K562 (cell line): ENCODE measurements around the gene NPR1. TPM values are rescaled to one million over a fixed set of nuclear protein-coding genes. Genes with fewer than 3 reads are reported as not detected.

Source experiments
- ATAC-seq: fragments of 200-7000 bp; cut with Tn5 transposase; 3 replicates; pipeline ENCODE4 v1.9.1; 2020; ENCODE audit warnings: moderate library complexity
- BruUV-seq: library from RNA; stranded (reverse); fragments of 400-500 nt; replicated peaks from 2 replicates; lab custom pipeline; 2021; lab: Mats Ljungman, UMichigan
- CTCF ChIA-PET: fragments of 300-600 bp; formaldehyde crosslinking; extraction: SDS; loops from one replicate; lab custom pipeline; 2021; ENCODE audit warnings: low intra/inter-chr PET ratio; lab: Yijun Ruan, JAX
- POLR2A ChIA-PET: fragments of 300-600, 350-650 bp; sonication (Branson Sonifier 250); formaldehyde crosslinking; extraction: SDS; loops from one replicate; lab custom pipeline; 2021; ENCODE audit warnings: antibody characterized with exemption, inconsistent platforms; lab: Yijun Ruan, JAX
- DNase-seq, 4 experiments: peaks; one replicate each; pipeline versions ENCODE4 v3.0.0 to v3.0.0-alpha.2; 2011 to 2018; ENCODE audit warnings: low spot score in 3 of 4, mixed read lengths in 3 of 4; ENCODE audit errors: extremely low read depth in 1 of 4
- FAIRE-seq: peaks from 2 replicates; lab custom pipeline; 2011; peaks lifted over from hg19 to GRCh38; lab: Jason Lieb, UNC
- H2AFZ ChIP-seq: 2 replicates; pipeline ENCODE4 v1.6.0; 2011; ENCODE audit warnings: low read depth, low read length, control low read depth, inconsistent platforms
- H3K27ac ChIP-seq: fragments of 200-600 bp; 3 replicates; pipeline ENCODE4 v1.8.0; 2011; ENCODE audit warnings: low read depth, mild to moderate bottlenecking, control low read depth, inconsistent platforms, low read length, moderate library complexity, mixed read lengths; ENCODE audit errors: extremely low read depth
- H3K27me3 ChIP-seq, 2 experiments: fragments of 300-600 bp in 1 of 2; 2 replicates in 1 of 2; 3 replicates in 1 of 2; pipeline versions ENCODE4 v1.6.0 to v1.8.0; 2011; ENCODE audit warnings: inconsistent platforms in 2 of 2, low read length in 2 of 2, mild to moderate bottlenecking in 1 of 2, mixed read lengths in 1 of 2, moderate library complexity in 1 of 2; ENCODE audit not compliant: control insufficient read depth in 2 of 2, insufficient read depth in 2 of 2
- H3K36me3 ChIP-seq: fragments of 300-600 bp; 3 replicates; pipeline ENCODE4 v1.8.0; 2011; ENCODE audit warnings: mild to moderate bottlenecking, low read length, inconsistent platforms; ENCODE audit not compliant: control insufficient read depth, insufficient read depth
- H3K4me1 ChIP-seq, 2 experiments: fragments of 200-600 bp in 1 of 2; replicated peaks in 1 of 2; 2 replicates in 1 of 2; 3 replicates in 1 of 2; pipeline versions ENCODE4 v1.5.1 to v1.8.0; 2011; ENCODE audit warnings: inconsistent platforms in 2 of 2, low read length in 2 of 2, mild to moderate bottlenecking in 1 of 2, mixed read lengths in 1 of 2, moderate library complexity in 1 of 2; ENCODE audit not compliant: control insufficient read depth in 2 of 2, insufficient read depth in 2 of 2
- H3K4me2 ChIP-seq: 2 replicates; pipeline ENCODE4 v1.6.1; 2011; ENCODE audit warnings: low read length, control low read depth, inconsistent platforms, mixed read lengths; ENCODE audit not compliant: insufficient read depth
- H3K4me3 ChIP-seq: fragments of 200-600 bp; sonication (generic), shearing (Covaris generic); 2 replicates; pipeline ENCODE4 v1.5.1; 2016; ENCODE audit warnings: control low read depth, inconsistent platforms
- H3K79me2 ChIP-seq: fragments of 200-600 bp; 3 replicates; pipeline ENCODE4 v1.8.0; 2011; ENCODE audit warnings: low read length, inconsistent platforms; ENCODE audit not compliant: control insufficient read depth, insufficient read depth
- H3K9ac ChIP-seq, 2 experiments: 2 replicates each; pipeline versions ENCODE4 v1.6.0 to v1.6.1; 2011; ENCODE audit warnings: low read depth in 2 of 2, low read length in 2 of 2, control low read depth in 1 of 2, inconsistent platforms in 1 of 2, mild to moderate bottlenecking in 1 of 2, mixed read lengths in 1 of 2; ENCODE audit not compliant: insufficient read depth in 1 of 2
- H3K9me1 ChIP-seq: one replicate; pipeline ENCODE4 v1.6.0; 2011; ENCODE audit warnings: inconsistent platforms, mild to moderate bottlenecking, low read length, moderate library complexity; ENCODE audit not compliant: control insufficient read depth, insufficient read depth
- H3K9me3 ChIP-seq: replicated peaks from 2 replicates; pipeline ENCODE4 v1.5.1; 2011; ENCODE audit warnings: low read depth, low read length, inconsistent platforms; ENCODE audit not compliant: control insufficient read depth, insufficient read depth
- H4K20me1 ChIP-seq: replicated peaks from 2 replicates; pipeline ENCODE4 v1.6.1; 2011; ENCODE audit warnings: low read length, inconsistent platforms, mixed read lengths; ENCODE audit not compliant: control insufficient read depth, insufficient read depth
- MAFG ChIP-seq: fragments of 450-650 bp; conservative IDR thresholded peaks from 2 replicates; pipeline ENCODE4 v1.6.1; 2016; ENCODE audit warnings: missing genetic modification characterization, missing compliant biosample characterization
- SMARCC2 ChIP-seq: fragments of 450-650 bp; IDR thresholded peaks from 2 replicates; pipeline ENCODE4 v1.6.1; 2017; ENCODE audit warnings: antibody characterized with exemption, moderate library complexity, mild to moderate bottlenecking, low read depth
- TSC22D4 ChIP-seq: fragments of 450-650 bp; IDR thresholded peaks from 2 replicates; pipeline ENCODE4 v1.6.1; 2016; ENCODE audit warnings: missing genetic modification characterization, missing biosample characterization, control low read depth
- ZC3H8 ChIP-seq: fragments of 450-650 bp; IDR thresholded peaks from 2 replicates; pipeline ENCODE4 v1.6.1; 2017
- ZKSCAN1 ChIP-seq: fragments of 150-350 bp; IDR thresholded peaks from 2 replicates; pipeline ENCODE4 v1.6.1; 2016; ENCODE audit warnings: low read depth, low read length
- ZNF584 ChIP-seq: fragments of 200-800 bp; sonication (Bioruptor generic); IDR thresholded peaks from 2 replicates; pipeline ENCODE4 v1.6.1; 2016; ENCODE audit warnings: low read depth, mild to moderate bottlenecking, missing genetic modification characterization, missing compliant biosample characterization
- ZNF707 ChIP-seq: fragments of 250-450 bp; sonication (Bioruptor Pico); conservative IDR thresholded peaks from 2 replicates; pipeline ENCODE4 v1.8.0; 2022; ENCODE audit warnings: inconsistent platforms, mild to moderate bottlenecking, moderate library complexity
- WGBS: fragments of 100-300 bp; shearing (Covaris generic); methylation state at CpG from one replicate; pipeline ENCODE4 v1.1.6; 2016; ENCODE audit warnings: low coverage, mixed read lengths; ENCODE audit not compliant: insufficient coverage; ENCODE audit errors: missing lambda C conversion rate; 5-methylcytosine and 5-hydroxymethylcytosine counted together
- in situ Hi-C: fragments of 300-500 bp; cut with MboI; formaldehyde crosslinking; loops from 4 replicates; pipeline ENCODE4 v1.15.0; 2018; ENCODE audit warnings: inconsistent platforms, mixed read lengths
- intact Hi-C: fragments of 100-400 bp; cut with micrococcal nuclease; formaldehyde crosslinking; loops from 2 replicates; pipeline ENCODE4 v1.14.2; 2022
- polyA plus RNA-seq, 8 experiments: library from polyadenylated mRNA; depleted of rRNA in 4 of 8; stranded (reverse) in 5 of 8; unstranded in 3 of 8; fragments of >200 nt; fragmentation: Nextera tagmentation in 2 of 8; fragmentation: Illumina TruSeq in 1 of 8; extraction: Ambion mirVana in 2 of 8; extraction: Trizol in 1 of 8; gene quantifications; 2 replicates each; pipeline versions ENCODE4 v1.2.1 to v1.2.3, GENCODE V29; 2011 to 2014; ENCODE audit warnings: inconsistent platforms in 1 of 8, missing spikeins in 1 of 8
- total RNA-seq, 7 experiments: library from RNA; depleted of rRNA in 6 of 7; stranded (reverse); fragments of >200 nt in 6 of 7; fragmentation: Illumina TruSeq in 2 of 7; extraction: Trizol in 2 of 7; gene quantifications; 2 replicates each; pipeline versions ENCODE4 v1.2.1 to v1.2.3, GENCODE V29; 2011 to 2021; ENCODE audit warnings: low replicate concordance in 1 of 7
- TF ChIP-seq, protein P1 (sequence below), 2 experiments: fragments of 150-350 bp in 1 of 2; IDR thresholded peaks; 2 replicates each; pipeline ENCODE4 v1.6.1; 2012 to 2016; ENCODE audit warnings: low read depth in 2 of 2, low read length in 2 of 2, mild to moderate bottlenecking in 1 of 2, moderate library complexity in 1 of 2
- TF ChIP-seq, protein P2 (sequence below): fragments of 450-650 bp; IDR thresholded peaks from 2 replicates; pipeline ENCODE4 v1.6.1; 2018; ENCODE audit not compliant: partially characterized antibody
- TF ChIP-seq, protein P3 (sequence below): fragments of 450-650 bp; IDR thresholded peaks from 2 replicates; pipeline ENCODE4 v1.6.1; 2016; ENCODE audit warnings: borderline replicate concordance

The NPR1 gene
- total and polyA plus RNA-seq, 9 of the 15 experiments (the other 6 are each of a cell fraction or from before 2014, with no cell fraction given), result 0.05 to 0.16 (median 0.06) TPM; not detected in 6

DNA sequence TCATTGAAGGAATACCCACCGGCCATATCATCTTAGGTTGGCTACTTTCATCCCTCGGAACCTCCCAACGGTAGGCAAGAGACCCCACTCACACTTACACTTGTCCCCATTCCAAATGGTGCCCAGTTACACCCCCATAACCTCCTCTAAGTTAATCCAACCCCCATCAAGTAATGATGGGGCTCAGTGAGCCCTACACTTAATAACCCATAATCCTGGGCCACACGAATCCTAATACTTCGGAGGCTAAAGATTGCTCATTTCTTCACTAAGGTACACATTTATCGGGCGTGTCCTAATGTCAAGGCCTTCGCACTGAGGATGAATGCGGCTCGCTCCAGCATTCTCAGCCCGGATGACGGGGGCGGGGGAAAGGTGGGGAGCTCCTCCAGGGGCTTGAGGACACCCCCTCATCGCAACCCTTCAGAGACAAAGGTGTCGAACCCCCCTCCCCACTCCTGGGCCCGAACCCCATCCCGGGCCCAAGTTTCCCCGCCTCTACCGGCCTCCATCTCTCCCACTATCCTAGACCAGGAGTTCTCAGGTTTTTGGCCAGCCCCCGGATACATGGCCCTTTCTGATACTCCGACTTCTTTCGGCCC is 8.1 kb upstream of the NPR1 start:
- Histone ChIP-seq H3K9me3 (no peaks in the 10 kb centered on the region), H3K27ac (peak overlapping the region; percentile 92), H3K27me3 (no peaks in the 10 kb centered on the region), H3K4me2 (peak overlapping the region; percentile 98), H3K9me1 (no peaks in the 10 kb centered on the region), H3K36me3 (peaks cover 51% of the 10 kb centered on the region), H2AFZ (peak overlapping the region; percentile 63), H4K20me1 (no peaks in the 10 kb centered on the region), H3K4me1 (peaks cover 0 to 4% of the 10 kb centered on the region in 2 experiments; a peak in 3 of 5 replicates), H3K9ac (peak overlapping the region; percentile 96 to 98), H3K4me3 (peak overlapping the region; percentile 94), H3K79me2 (peaks cover 37% of the 10 kb centered on the region)
- in situ Hi-C loops (loop anchor here (5.0 kb wide), 1 partner anchor 107 kb away; the partner anchor contains the start of gene SLC27A3), intact Hi-C loops (loop anchor here (5.0 kb wide), 2 partner anchors 158 to 317 kb away; partner anchors contain the start of gene RAB13)
- WGBS, result 2% methylated on average over 18 of the region's 22 CpGs
- DNase-seq (peak in 2 of 4 experiments; percentile 68 to 73), FAIRE-seq (no peak), ATAC-seq (peak; percentile 1)
- BruUV-seq, result TSS peak; percentile 81
- POLR2A ChIA-PET, result interaction anchor here (0.7 to 4.8 kb wide), 3 partner anchors 8 to 11 kb away, joined by 3 to 26 read pairs (median 6); partner anchors contain the start of gene SNAPIN
- CTCF ChIA-PET, result no interaction called here
- TF ChIP-seq ZC3H8 (no peak), TSC22D4 (tag) (no peak), ZKSCAN1 (no peak), ZNF707 (CRISPR knock-in tag) (no peak), ZNF584 (CRISPR knock-in tag) (no peak), MAFG (tag) (no peak), SMARCC2 (no peak)
- TF ChIP-seq, protein P1, sequence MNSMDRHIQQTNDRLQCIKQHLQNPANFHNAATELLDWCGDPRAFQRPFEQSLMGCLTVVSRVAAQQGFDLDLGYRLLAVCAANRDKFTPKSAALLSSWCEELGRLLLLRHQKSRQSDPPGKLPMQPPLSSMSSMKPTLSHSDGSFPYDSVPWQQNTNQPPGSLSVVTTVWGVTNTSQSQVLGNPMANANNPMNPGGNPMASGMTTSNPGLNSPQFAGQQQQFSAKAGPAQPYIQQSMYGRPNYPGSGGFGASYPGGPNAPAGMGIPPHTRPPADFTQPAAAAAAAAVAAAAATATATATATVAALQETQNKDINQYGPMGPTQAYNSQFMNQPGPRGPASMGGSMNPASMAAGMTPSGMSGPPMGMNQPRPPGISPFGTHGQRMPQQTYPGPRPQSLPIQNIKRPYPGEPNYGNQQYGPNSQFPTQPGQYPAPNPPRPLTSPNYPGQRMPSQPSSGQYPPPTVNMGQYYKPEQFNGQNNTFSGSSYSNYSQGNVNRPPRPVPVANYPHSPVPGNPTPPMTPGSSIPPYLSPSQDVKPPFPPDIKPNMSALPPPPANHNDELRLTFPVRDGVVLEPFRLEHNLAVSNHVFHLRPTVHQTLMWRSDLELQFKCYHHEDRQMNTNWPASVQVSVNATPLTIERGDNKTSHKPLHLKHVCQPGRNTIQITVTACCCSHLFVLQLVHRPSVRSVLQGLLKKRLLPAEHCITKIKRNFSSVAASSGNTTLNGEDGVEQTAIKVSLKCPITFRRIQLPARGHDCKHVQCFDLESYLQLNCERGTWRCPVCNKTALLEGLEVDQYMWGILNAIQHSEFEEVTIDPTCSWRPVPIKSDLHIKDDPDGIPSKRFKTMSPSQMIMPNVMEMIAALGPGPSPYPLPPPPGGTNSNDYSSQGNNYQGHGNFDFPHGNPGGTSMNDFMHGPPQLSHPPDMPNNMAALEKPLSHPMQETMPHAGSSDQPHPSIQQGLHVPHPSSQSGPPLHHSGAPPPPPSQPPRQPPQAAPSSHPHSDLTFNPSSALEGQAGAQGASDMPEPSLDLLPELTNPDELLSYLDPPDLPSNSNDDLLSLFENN (IDR thresholded peaks at IDR 0.05; ENCODE audit: low read depth in 2 of 2, low read length in 2 of 2), result no peak
- TF ChIP-seq, protein P2, sequence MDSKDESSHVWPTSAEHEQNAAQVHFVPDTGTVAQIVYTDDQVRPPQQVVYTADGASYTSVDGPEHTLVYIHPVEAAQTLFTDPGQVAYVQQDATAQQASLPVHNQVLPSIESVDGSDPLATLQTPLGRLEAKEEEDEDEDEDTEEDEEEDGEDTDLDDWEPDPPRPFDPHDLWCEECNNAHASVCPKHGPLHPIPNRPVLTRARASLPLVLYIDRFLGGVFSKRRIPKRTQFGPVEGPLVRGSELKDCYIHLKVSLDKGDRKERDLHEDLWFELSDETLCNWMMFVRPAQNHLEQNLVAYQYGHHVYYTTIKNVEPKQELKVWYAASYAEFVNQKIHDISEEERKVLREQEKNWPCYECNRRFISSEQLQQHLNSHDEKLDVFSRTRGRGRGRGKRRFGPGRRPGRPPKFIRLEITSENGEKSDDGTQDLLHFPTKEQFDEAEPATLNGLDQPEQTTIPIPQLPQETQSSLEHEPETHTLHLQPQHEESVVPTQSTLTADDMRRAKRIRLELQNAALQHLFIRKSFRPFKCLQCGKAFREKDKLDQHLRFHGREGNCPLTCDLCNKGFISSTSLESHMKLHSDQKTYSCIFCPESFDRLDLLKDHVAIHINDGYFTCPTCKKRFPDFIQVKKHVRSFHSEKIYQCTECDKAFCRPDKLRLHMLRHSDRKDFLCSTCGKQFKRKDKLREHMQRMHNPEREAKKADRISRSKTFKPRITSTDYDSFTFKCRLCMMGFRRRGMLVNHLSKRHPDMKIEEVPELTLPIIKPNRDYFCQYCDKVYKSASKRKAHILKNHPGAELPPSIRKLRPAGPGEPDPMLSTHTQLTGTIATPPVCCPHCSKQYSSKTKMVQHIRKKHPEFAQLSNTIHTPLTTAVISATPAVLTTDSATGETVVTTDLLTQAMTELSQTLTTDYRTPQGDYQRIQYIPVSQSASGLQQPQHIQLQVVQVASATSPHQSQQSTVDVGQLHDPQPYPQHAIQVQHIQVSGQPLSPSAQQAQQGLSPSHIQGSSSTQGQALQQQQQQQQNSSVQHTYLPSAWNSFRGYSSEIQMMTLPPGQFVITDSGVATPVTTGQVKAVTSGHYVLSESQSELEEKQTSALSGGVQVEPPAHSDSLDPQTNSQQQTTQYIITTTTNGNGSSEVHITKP, result no peak
- TF ChIP-seq, protein P3, sequence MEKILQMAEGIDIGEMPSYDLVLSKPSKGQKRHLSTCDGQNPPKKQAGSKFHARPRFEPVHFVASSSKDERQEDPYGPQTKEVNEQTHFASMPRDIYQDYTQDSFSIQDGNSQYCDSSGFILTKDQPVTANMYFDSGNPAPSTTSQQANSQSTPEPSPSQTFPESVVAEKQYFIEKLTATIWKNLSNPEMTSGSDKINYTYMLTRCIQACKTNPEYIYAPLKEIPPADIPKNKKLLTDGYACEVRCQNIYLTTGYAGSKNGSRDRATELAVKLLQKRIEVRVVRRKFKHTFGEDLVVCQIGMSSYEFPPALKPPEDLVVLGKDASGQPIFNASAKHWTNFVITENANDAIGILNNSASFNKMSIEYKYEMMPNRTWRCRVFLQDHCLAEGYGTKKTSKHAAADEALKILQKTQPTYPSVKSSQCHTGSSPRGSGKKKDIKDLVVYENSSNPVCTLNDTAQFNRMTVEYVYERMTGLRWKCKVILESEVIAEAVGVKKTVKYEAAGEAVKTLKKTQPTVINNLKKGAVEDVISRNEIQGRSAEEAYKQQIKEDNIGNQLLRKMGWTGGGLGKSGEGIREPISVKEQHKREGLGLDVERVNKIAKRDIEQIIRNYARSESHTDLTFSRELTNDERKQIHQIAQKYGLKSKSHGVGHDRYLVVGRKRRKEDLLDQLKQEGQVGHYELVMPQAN, result peak; percentile 79; the same call in 1 of the 2 replicates
